ACC112 (cell line): ENCODE measurements around the gene PRIMA1.

Experiments used
- H2AFZ ChIP-seq: fragments of 200-600 bp; sonication (generic); one replicate; pipeline ENCODE4 v1.6.0; 2017; ENCODE audit warnings: antibody characterized with exemption, low read length; ENCODE audit not compliant: unreplicated experiment
- H3K27ac ChIP-seq: fragments of 200-600 bp; sonication (generic); 2 replicates; pipeline ENCODE4 v1.5.1; 2014; ENCODE audit warnings: low read depth, mild to moderate bottlenecking, antibody characterized with exemption, low read length, moderate library complexity
- H3K27me3 ChIP-seq: fragments of 200-600 bp; sonication (generic); 2 replicates; pipeline ENCODE4 v1.6.1; 2014; ENCODE audit warnings: mild to moderate bottlenecking, antibody characterized with exemption, low read length, moderate library complexity, mixed read lengths; ENCODE audit not compliant: insufficient read depth
- H3K36me3 ChIP-seq: fragments of 200-600 bp; sonication (generic); 2 replicates; pipeline ENCODE4 v1.6.1; 2016; ENCODE audit warnings: mild to moderate bottlenecking, antibody characterized with exemption, low read length, moderate library complexity, mixed read lengths; ENCODE audit not compliant: insufficient read depth
- H3K4me1 ChIP-seq: fragments of 200-600 bp; sonication (generic); one replicate; pipeline ENCODE4 v1.6.1; 2016; ENCODE audit warnings: low read length, mixed read lengths; ENCODE audit not compliant: insufficient read depth, unreplicated experiment, control insufficient read depth
- H3K4me3 ChIP-seq: fragments of 200-600 bp; sonication (generic); 2 replicates; pipeline ENCODE4 v1.5.1; 2014; ENCODE audit warnings: mild to moderate bottlenecking, low read depth, low read length
- H3K79me2 ChIP-seq: fragments of 200-600 bp; sonication (generic); one replicate; pipeline ENCODE4 v1.6.0; 2016; ENCODE audit warnings: low read length; ENCODE audit not compliant: control insufficient read depth, unreplicated experiment, insufficient read depth

Gene PRIMA1

DNA sequence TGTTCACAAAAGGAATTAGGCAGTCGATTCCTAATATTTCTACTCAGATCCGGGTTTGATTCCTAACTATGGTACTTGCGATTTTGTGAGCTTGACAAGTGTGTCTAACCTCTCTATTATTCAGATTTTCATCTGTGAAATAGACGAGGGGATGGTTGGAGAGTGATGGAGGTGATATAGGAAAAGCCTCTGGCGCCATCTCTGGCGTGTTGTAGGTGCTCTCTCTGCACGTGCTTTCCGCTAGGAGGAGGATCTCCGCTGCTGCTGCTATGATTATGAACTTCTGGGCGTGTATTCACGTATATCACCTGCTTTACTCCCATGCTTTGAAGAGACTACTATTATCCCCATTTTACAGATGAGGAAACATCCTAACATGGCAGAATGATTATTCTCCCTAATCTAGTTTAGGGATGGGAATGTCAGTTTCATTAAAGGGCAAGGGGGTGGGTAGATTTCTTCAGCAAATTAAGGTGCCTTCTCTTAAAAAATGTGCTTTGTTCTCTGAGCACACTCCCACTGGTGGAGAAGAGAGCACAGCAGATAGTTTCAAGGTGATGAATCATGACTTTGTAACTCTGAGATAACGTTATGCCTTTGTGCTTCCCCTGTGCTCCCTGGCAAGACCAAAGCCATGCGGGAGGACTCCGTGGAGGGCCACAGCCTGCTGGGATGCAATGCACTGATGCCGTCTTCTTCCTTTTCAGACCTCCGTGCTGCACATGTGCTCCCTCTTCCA lies 97.1 kb downstream of the PRIMA1 start:
- no peak overlapping the region for H3K4me3 ChIP-seq
- no peaks in the 10 kb centered on the region for H3K4me1 ChIP-seq
- H2AFZ ChIP-seq = no peak overlapping the region
- no peaks in the 10 kb centered on the region for H3K79me2 ChIP-seq
- no peaks in the 10 kb centered on the region for H3K27me3 ChIP-seq
- H3K27ac ChIP-seq = no peak overlapping the region
- no peaks in the 10 kb centered on the region for H3K36me3 ChIP-seq

DNA sequence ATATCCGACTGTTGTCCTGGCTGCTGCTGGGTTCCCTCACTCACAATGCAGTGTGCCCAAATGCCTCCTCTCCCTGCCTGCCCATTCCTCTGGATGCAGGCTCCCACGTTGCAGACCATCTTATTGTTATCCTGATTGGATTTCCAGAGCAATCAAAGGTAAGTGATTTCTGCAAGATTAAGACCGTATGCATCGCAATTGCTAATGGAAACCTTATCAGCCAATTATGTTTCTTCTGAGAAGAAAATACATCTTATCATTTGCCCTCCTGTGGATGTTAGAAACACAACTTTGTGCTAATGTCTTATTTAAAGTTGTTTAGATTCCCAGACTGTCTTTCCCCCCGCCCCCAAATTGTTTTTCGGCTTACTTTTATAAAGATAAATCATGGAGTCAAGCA lies 98.1 kb downstream of the PRIMA1 start:
- Histone ChIP-seq H2AFZ (no peak overlapping the region), H3K27ac (no peak overlapping the region), H3K79me2 (no peaks in the 10 kb centered on the region), H3K36me3 (no peaks in the 10 kb centered on the region), H3K4me1 (no peaks in the 10 kb centered on the region), H3K4me3 (no peak overlapping the region), H3K27me3 (no peaks in the 10 kb centered on the region)

DNA sequence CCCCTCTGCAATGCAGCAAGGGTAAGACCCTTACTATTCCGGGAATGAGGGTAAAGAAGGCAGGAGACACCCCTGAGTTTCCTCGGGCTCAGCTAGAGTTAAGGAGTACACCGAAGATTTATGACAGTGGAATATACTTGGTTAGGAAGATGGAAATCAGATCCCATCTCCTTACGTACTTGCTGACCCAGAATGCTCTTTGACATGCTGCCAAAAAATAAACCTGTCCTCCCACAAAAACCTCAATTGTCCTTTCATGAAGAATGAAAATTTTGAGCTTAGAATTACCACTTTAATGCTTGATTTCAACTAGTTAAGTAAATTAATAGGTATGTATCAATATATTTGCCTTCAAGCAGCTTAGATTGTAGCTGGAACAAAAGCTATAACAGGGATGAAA lies 99.5 kb downstream of the PRIMA1 start:
- Histone ChIP-seq H3K27me3 (no peaks in the 10 kb centered on the region), H3K4me3 (no peak overlapping the region), H3K79me2 (no peaks in the 10 kb centered on the region), H3K4me1 (no peaks in the 10 kb centered on the region), H3K27ac (no peak overlapping the region), H3K36me3 (no peaks in the 10 kb centered on the region), H2AFZ (no peak overlapping the region)

DNA sequence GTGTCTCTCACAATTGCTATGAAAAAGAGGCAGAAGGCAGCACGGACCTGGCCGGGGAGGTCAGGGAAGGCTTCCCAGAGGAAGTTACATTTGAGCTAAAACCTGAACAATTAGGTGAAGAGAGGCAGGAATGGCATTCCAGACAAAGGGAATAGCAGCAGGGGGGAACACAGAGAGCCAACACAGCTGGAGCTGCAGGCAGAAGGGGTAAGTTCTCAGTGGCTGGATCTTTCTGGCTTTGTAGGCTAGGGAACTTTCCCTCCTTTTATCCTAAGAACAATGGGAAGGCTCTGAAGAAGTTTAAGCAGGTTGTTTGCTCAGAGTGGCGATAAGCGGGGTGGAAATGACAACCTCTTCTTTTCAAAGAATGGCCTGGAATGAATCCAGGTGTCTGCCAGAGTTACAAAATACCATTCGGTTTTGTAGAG lies 100.0 kb downstream of the PRIMA1 start:
- H3K79me2 ChIP-seq = no peaks in the 10 kb centered on the region
- no peaks in the 10 kb centered on the region for H3K27me3 ChIP-seq
- no peak overlapping the region for H2AFZ ChIP-seq
- no peak overlapping the region for H3K4me3 ChIP-seq
- H3K36me3 ChIP-seq = no peaks in the 10 kb centered on the region
- no peak overlapping the region for H3K27ac ChIP-seq
- no peaks in the 10 kb centered on the region for H3K4me1 ChIP-seq

DNA sequence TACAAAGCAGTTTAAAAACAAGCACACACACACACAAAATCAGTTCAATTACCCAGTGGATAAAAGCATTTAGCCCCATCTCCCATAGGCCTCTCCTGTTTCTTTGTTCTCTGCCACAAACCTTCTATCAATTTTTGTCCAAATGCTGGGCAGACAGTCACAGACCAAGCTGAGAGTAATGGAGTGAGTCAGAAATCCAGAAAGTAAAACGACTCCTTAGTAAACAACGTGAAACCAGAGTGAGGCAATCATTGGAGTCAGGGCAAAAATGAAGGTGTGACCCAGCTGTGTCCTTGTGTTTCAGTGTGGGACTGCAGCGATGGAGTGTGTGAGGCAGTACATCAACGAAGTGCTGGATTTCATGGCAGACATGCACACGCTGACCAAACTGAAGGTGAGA lies 102.0 kb downstream of the PRIMA1 start:
- Histone ChIP-seq H3K4me1 (no peaks in the 10 kb centered on the region), H2AFZ (no peak overlapping the region), H3K27ac (no peak overlapping the region), H3K27me3 (no peaks in the 10 kb centered on the region), H3K79me2 (no peaks in the 10 kb centered on the region), H3K36me3 (no peaks in the 10 kb centered on the region), H3K4me3 (no peak overlapping the region)

DNA sequence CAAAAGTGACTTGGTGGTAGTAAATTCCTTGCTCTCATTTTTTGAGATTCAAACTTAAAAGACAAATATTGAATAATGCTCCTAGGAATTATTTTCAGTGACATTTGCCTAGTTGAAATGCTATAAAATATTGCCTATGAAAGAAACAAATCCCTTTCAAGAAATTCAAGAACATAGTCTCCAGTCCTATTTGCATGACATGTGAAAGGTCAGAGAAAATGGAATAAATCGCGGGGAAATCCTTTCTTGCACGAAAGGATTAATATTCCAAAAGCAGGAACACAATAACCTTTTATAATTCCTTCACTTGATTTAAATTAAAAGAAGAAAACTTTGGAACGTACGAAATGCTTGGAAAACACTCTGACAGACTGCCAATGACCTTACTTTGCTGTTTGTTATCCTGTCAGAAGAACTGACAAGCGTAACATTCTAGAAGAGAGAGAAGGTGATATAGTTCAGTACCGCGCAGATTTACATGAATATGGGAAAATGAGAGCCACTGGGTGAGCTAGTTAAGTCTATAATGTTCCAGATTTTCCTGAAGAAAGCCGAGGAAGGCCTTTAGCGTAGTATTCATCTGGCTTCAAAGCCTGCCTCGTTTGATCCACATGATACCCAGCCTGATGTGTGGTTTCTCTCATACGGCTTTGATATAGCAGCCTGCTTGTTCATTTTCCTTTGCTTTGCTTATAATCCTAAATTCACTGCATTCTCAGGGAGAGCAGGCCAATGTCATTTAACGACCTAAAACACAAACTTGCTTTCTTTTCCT lies 103.0 kb downstream of the PRIMA1 start:
- Histone ChIP-seq H3K27ac (no peak overlapping the region), H2AFZ (no peak overlapping the region), H3K4me3 (no peak overlapping the region), H3K27me3 (no peaks in the 10 kb centered on the region), H3K79me2 (no peaks in the 10 kb centered on the region), H3K36me3 (no peaks in the 10 kb centered on the region), H3K4me1 (no peaks in the 10 kb centered on the region)

DNA sequence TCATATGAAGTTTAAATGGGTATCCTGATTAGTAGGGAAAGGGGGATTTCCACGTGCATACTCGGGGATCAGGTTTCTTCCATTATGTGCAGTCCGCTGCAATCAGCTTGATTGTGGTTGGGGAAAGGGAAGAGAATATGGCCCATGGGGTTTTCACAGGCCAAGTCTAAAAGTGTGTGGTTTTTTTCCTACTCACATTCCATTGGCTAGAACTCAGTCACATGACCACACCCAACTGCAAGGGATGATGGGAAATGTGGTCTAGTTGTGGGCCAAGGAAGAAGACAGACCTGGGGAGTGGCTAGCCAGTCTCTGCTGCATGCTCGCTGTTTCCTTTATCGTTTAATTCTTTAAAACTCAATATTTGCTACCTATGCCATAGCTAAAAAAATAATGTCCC lies 105.1 kb downstream of the PRIMA1 start:
- H3K36me3 ChIP-seq = no peaks in the 10 kb centered on the region
- H3K27ac ChIP-seq = no peak overlapping the region
- no peaks in the 10 kb centered on the region for H3K79me2 ChIP-seq
- H3K4me1 ChIP-seq = no peaks in the 10 kb centered on the region
- no peak overlapping the region for H3K4me3 ChIP-seq
- no peak overlapping the region for H2AFZ ChIP-seq
- no peaks in the 10 kb centered on the region for H3K27me3 ChIP-seq

DNA sequence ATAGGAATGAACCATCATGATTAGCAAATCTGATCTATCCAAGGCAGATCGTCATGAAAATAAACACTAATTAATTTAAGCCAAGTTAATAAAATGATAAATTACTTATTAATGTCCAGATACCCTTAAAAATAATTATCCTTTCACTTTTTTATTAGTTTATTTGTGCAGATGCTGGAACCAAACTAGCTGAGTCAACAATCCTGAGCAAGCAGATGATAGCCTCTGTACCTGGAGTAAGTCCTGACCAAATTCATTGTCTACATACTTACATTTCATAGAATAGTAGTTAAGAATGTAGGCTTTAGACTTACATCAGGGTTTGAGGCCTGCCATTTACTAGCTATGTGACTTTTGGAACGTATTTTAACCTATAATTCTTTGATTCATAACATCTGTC lies 105.8 kb downstream of the PRIMA1 start:
- Histone ChIP-seq H3K36me3 (no peaks in the 10 kb centered on the region), H3K27me3 (no peaks in the 10 kb centered on the region), H3K4me3 (no peak overlapping the region), H3K79me2 (no peaks in the 10 kb centered on the region), H2AFZ (no peak overlapping the region), H3K4me1 (no peaks in the 10 kb centered on the region), H3K27ac (no peak overlapping the region)

DNA sequence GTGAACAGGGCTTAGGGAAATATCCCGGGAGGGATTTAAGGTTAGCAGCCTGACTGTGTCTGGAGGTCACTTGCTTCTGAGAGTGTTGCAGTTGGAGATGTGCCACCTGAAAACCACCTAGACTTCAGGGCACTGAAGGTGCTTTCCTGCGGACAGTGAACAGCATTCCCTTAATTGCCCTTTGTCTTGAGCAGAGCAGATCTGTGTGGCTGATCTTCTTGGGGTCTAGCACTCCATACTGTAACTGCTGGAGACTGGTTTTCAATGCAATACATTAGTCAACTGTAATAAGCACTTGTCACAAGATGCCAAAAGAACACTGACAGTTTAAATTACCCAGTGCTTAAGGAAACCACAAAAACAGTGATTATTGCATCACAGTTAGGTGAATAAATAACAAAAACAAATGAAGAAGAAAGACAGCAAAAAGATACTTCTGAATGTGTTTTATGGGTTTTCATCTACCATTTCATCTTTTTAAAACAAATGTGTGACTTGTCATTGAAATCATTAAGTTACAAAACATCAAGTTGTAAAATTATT lies 111.8 kb downstream of the PRIMA1 start:
- Histone ChIP-seq H2AFZ (no peak overlapping the region), H3K27me3 (no peaks in the 10 kb centered on the region), H3K27ac (no peak overlapping the region), H3K79me2 (no peaks in the 10 kb centered on the region), H3K36me3 (no peaks in the 10 kb centered on the region), H3K4me3 (no peak overlapping the region), H3K4me1 (no peaks in the 10 kb centered on the region)

DNA sequence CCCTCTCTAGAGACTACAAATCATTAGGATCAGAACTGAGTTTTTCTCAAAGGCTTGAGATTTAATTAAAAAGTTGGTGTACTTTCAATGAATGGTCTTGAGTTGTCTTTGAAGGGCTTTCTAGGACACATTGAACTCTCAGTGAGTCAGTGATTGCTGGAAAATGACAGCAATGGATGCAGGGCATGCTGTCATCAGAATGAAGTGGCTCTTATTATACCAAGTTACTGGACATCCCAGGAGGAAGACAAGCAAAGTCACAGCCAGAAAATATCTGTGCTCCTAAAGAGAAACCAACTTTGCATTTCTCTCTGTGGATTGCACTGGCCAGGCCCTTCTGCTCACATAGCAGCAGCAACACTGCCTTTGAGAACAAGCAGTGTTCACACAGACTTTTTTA lies 112.6 kb downstream of the PRIMA1 start:
- Histone ChIP-seq H3K4me3 (no peak overlapping the region), H3K27me3 (no peaks in the 10 kb centered on the region), H3K79me2 (no peaks in the 10 kb centered on the region), H3K27ac (no peak overlapping the region), H3K36me3 (no peaks in the 10 kb centered on the region), H3K4me1 (no peaks in the 10 kb centered on the region), H2AFZ (no peak overlapping the region)

DNA sequence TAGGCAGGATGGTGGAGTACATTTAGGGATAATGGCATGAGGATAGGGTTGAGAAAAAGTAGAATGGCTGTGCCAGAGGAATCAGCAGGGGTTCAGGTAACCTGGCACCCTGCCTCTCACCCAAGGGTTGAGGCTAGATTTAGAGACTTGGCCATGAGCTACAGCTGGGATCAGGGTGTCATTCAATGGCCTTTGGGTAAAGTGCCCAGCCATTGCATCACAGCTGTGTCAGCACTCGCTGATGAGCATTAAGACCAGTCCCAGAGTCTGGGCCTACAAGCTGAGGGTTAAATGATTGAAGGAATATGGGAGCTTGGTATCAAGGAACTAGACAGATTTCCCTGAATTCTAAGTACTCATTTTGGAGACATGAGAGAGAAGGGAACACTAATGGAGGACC lies 113.9 kb downstream of the PRIMA1 start:
- H2AFZ ChIP-seq = no peak overlapping the region
- no peaks in the 10 kb centered on the region for H3K36me3 ChIP-seq
- no peak overlapping the region for H3K4me3 ChIP-seq
- H3K27ac ChIP-seq = no peak overlapping the region
- H3K79me2 ChIP-seq = no peaks in the 10 kb centered on the region
- H3K4me1 ChIP-seq = no peaks in the 10 kb centered on the region
- no peaks in the 10 kb centered on the region for H3K27me3 ChIP-seq
